ENCODE measurements around the gene NRIP3.

NRIP3 gene

DNA sequence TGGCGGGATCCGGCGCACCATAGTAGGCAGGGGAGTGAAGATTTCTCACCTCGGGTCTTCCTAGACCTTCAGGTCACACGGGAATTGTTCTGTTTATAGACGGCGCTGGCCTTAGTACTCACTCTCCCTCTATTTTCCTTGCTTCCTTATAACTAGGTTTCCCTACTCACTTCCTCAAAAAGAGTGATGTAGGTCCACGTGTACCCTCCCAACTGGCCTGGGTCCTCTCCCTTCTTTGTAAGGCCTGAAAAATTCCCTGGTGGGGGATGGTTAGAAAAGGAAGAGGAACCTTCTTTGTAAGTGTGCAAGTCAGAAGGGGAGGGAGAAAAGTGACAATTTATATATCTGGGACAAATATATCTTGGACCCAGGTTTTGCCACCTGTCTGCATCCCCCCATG, 36.6 kb downstream of the NRIP3 start:
- DNase-seq (ENCODE audit: low read depth): no peak
- TF ChIP-seq MYC (IDR thresholded peaks at IDR 0.05; ENCODE audit: low read depth, low read length) (no peak), POLR2A (IDR thresholded peaks at IDR 0.05; ENCODE audit: extremely low read depth, insufficient read length) (no peak)
- TF ChIP-seq, protein P1, sequence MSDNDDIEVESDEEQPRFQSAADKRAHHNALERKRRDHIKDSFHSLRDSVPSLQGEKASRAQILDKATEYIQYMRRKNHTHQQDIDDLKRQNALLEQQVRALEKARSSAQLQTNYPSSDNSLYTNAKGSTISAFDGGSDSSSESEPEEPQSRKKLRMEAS (IDR thresholded peaks at IDR 0.05; ENCODE audit: low read depth, low read length): no peak
- TF ChIP-seq, protein P2, sequence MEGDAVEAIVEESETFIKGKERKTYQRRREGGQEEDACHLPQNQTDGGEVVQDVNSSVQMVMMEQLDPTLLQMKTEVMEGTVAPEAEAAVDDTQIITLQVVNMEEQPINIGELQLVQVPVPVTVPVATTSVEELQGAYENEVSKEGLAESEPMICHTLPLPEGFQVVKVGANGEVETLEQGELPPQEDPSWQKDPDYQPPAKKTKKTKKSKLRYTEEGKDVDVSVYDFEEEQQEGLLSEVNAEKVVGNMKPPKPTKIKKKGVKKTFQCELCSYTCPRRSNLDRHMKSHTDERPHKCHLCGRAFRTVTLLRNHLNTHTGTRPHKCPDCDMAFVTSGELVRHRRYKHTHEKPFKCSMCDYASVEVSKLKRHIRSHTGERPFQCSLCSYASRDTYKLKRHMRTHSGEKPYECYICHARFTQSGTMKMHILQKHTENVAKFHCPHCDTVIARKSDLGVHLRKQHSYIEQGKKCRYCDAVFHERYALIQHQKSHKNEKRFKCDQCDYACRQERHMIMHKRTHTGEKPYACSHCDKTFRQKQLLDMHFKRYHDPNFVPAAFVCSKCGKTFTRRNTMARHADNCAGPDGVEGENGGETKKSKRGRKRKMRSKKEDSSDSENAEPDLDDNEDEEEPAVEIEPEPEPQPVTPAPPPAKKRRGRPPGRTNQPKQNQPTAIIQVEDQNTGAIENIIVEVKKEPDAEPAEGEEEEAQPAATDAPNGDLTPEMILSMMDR (IDR thresholded peaks at IDR 0.05; ENCODE audit: low read depth, low read length): no peak
- H3K4me3 ChIP-seq (ENCODE audit: low read depth, low read length): no peak overlapping the region

- TF ChIP-seq, protein P2 (IDR thresholded peaks at IDR 0.05; ENCODE audit: low read depth, low read length): no peak
- TF ChIP-seq, protein P1 (IDR thresholded peaks at IDR 0.05; ENCODE audit: low read depth, low read length): peak; percentile 89
- peak; percentile 90 for TF ChIP-seq MYC (IDR thresholded peaks at IDR 0.05; ENCODE audit: low read depth, low read length)
- TF ChIP-seq POLR2A (IDR thresholded peaks at IDR 0.05; ENCODE audit: extremely low read depth, insufficient read length): peak; percentile 90
- H3K4me3 ChIP-seq (ENCODE audit: low read depth, low read length): peak within 1 kb of the TSS; percentile 78
- DNase-seq (ENCODE audit: low read depth): peak; percentile 91
Measured at GRCh38 chr11:8964324-8965320, 39.2 kb downstream of the NRIP3 start, which contains the start of gene TMEM9B. TMEM9B (minus strand) TSS chr11:8964442; CDS start chr11:8964313, 129 bp downstream.

- no peak for TF ChIP-seq MYC (IDR thresholded peaks at IDR 0.05; ENCODE audit: low read depth, low read length)
- TF ChIP-seq, protein P1 (IDR thresholded peaks at IDR 0.05; ENCODE audit: low read depth, low read length): no peak
- TF ChIP-seq POLR2A (IDR thresholded peaks at IDR 0.05; ENCODE audit: extremely low read depth, insufficient read length): no peak
- TF ChIP-seq, protein P2 (IDR thresholded peaks at IDR 0.05; ENCODE audit: low read depth, low read length): no peak
- peak; percentile 80 for DNase-seq (ENCODE audit: low read depth)
- H3K4me3 ChIP-seq (ENCODE audit: low read depth, low read length): peak overlapping the region; percentile 78
Measured at GRCh38 chr11:8963569-8964323, 40.1 kb downstream of the NRIP3 start.

GRCh38 chr11:8962841-8963240, 41.0 kb downstream of the NRIP3 start:
- peak overlapping the region; percentile 78 for H3K4me3 ChIP-seq (ENCODE audit: low read depth, low read length)
- no peak for TF ChIP-seq POLR2A (IDR thresholded peaks at IDR 0.05; ENCODE audit: extremely low read depth, insufficient read length)
- TF ChIP-seq, protein P2 (IDR thresholded peaks at IDR 0.05; ENCODE audit: low read depth, low read length): no peak
- TF ChIP-seq, protein P1 (IDR thresholded peaks at IDR 0.05; ENCODE audit: low read depth, low read length): no peak
- no peak for TF ChIP-seq MYC (IDR thresholded peaks at IDR 0.05; ENCODE audit: low read depth, low read length)
- peak; percentile 24 for DNase-seq (ENCODE audit: low read depth)

DNA sequence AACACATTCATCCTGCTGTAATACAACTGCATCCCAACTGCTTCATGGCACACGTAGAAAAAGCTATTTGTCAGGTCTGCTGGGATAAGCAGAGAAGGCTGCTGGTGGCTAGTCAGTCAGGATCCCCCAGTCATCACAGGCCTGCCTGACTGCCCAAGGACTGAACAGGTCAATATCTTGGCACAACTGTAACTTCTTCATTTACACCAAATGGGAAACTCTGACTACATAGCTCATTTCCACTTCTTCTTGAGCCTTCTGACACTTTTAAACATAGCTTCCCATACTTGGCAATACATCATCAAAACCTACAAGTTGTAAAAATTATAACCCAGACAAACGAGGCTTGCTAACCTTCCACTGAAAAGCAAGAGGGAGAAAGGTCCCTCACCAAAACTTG, 42.4 kb downstream of the NRIP3 start:
- H3K4me3 ChIP-seq (ENCODE audit: low read depth, low read length): no peak overlapping the region
- no peak for DNase-seq (ENCODE audit: low read depth)
- TF ChIP-seq MYC (IDR thresholded peaks at IDR 0.05; ENCODE audit: low read depth, low read length) (no peak), POLR2A (IDR thresholded peaks at IDR 0.05; ENCODE audit: extremely low read depth, insufficient read length) (no peak)
- TF ChIP-seq, protein P2 (IDR thresholded peaks at IDR 0.05; ENCODE audit: low read depth, low read length): no peak
- TF ChIP-seq, protein P1 (IDR thresholded peaks at IDR 0.05; ENCODE audit: low read depth, low read length): no peak

All from NB4 (cell line).